Measurements from ENCODE around the gene SOX9. TPM values are rescaled to one million over a fixed set of nuclear protein-coding genes. Genes with fewer than 3 reads are reported as not detected.
"Not testable (repeated sequence)": the region's sequence is repeated elsewhere in the genome, so short reads cannot be mapped to it uniquely, and the experiment has no call there.

The SOX9 gene
- total and polyA plus RNA-seq, 2 experiments from 2014 or later: 36.9 to 87.3 TPM

DNA sequence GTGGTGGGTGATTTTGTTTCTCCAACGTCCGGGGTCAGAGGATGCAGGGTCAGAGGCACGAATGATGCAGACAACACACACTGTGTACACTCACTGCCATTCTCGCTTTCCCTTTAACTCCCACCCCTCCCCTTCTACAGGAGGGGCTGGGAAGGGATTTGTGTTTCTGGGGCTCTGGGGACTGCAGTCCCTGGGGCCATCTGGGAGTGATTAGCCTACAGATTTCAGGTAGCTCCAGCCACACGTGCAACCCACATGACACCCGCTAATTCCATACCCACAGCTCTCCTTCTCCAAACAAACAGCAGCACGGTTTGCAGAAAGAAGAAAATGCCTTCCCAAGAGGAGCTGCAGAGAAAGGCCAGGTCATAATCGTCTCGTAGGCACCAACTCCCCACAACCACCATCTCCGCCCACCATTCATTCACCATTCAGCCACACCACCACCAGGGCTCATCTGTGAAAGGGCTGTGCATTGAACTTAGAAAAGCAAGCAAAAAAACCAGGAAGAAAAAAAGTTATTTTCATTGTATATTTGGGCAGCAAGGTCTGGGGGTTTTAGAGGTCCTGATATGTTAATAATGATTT, 9.4 kb upstream of the SOX9 start:
- 45% methylated on average over 10 of the region's 10 CpGs for WGBS (ENCODE audit: low lambda C conversion rate, missing lambda C conversion rate)
- Histone ChIP-seq H3K9me3 (ENCODE audit: low read depth) (no peaks in the 10 kb centered on the region), H4K20me1 (ENCODE audit: insufficient read depth, poor library complexity, severe bottlenecking) (no peaks in the 10 kb centered on the region), H3K4me2 (peak overlapping the region; percentile 10), H3K9me2 (replicated peaks; ENCODE audit: insufficient read depth) (no peaks in the 10 kb centered on the region), H3K27ac (no peak overlapping the region), H2AFZ (no peak overlapping the region), H3K27me3 (peaks cover 30% of the 10 kb centered on the region), H3K36me3 (replicated peaks; ENCODE audit: insufficient read depth, low read depth) (no peaks in the 10 kb centered on the region), H3K79me2 (no peaks in the 10 kb centered on the region), H3K4me3 (no peak overlapping the region), H3K4me1 (ENCODE audit: insufficient read depth) (peaks cover 7% of the 10 kb centered on the region)
- no peak for TF ChIP-seq EZH2phosphoT487 (IDR thresholded peaks at IDR 0.05; ENCODE audit: low read depth, severe bottlenecking, unreplicated experiment)
- DNase-seq (ENCODE audit: low spot score): no peak

DNA sequence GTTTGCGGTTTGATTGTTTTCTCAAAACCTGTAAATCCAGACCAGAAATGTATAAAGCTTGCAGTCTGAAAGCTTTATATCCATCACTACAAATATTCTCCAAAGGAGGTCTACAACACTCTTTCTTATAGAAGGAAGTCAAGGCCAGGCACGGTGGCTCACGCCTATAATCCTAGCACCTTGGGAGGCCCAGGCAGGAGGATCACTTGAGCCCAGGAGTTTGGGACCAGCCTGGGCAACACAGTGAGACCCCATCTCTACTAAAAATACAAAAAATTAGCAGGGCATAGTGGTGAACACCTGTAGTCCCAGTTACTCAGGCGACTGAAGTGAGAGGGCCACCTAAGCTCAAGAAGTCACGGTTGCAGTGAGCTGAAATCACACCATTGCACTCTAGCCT, 8.9 kb upstream of the SOX9 start:
- not testable (repeated sequence) for H3K9me3 ChIP-seq (ENCODE audit: low read depth); H3K4me3 ChIP-seq; H3K36me3 ChIP-seq (replicated peaks; ENCODE audit: insufficient read depth, low read depth); H3K9me2 ChIP-seq (replicated peaks; ENCODE audit: insufficient read depth); H3K27ac ChIP-seq; H4K20me1 ChIP-seq (ENCODE audit: insufficient read depth, poor library complexity, severe bottlenecking); DNase-seq (ENCODE audit: low spot score); H2AFZ ChIP-seq; H3K4me2 ChIP-seq; H3K79me2 ChIP-seq
- 81% methylated on average over 5 of the region's 5 CpGs for WGBS (ENCODE audit: low lambda C conversion rate, missing lambda C conversion rate)
- Histone ChIP-seq H3K4me1 (ENCODE audit: insufficient read depth) (peaks cover 12% of the 10 kb centered on the region), H3K27me3 (peaks cover 35% of the 10 kb centered on the region)

DNA sequence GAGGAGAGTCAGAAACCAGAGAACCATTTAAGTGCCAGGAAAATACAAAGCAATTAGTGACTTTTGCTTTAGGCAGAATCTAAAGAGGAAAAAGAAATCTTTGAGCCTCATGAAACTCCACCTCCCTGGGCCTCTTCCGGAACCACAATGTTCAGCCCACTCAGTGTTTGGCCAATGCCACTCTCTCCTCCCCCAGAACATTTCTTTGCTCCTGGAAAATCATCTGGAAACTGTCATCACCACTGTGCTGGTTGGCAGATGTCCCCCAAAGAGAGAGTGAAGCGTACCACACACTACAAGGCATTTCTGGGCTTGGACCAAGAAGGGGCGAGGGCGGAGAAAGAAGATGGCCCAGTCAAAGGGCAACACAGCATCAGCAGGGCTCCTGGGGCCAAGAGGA, 7.1 kb upstream of the SOX9 start:
- H4K20me1 ChIP-seq (ENCODE audit: insufficient read depth, poor library complexity, severe bottlenecking): no peaks in the 10 kb centered on the region
- no peaks in the 10 kb centered on the region for H3K9me3 ChIP-seq (ENCODE audit: low read depth)
- H3K4me1 ChIP-seq (ENCODE audit: insufficient read depth): peaks cover 24% of the 10 kb centered on the region
- H3K27me3 ChIP-seq: peaks cover 43% of the 10 kb centered on the region
- no peaks in the 10 kb centered on the region for H3K79me2 ChIP-seq
- no peaks in the 10 kb centered on the region for H3K36me3 ChIP-seq (replicated peaks; ENCODE audit: insufficient read depth, low read depth)
- no peak for DNase-seq (ENCODE audit: low spot score)
- TF ChIP-seq EZH2phosphoT487 (IDR thresholded peaks at IDR 0.05; ENCODE audit: low read depth, severe bottlenecking, unreplicated experiment) (no peak), EZH2 (IDR thresholded peaks at IDR 0.05; ENCODE audit: borderline replicate concordance) (no peak)
- TF ChIP-seq, protein P1, sequence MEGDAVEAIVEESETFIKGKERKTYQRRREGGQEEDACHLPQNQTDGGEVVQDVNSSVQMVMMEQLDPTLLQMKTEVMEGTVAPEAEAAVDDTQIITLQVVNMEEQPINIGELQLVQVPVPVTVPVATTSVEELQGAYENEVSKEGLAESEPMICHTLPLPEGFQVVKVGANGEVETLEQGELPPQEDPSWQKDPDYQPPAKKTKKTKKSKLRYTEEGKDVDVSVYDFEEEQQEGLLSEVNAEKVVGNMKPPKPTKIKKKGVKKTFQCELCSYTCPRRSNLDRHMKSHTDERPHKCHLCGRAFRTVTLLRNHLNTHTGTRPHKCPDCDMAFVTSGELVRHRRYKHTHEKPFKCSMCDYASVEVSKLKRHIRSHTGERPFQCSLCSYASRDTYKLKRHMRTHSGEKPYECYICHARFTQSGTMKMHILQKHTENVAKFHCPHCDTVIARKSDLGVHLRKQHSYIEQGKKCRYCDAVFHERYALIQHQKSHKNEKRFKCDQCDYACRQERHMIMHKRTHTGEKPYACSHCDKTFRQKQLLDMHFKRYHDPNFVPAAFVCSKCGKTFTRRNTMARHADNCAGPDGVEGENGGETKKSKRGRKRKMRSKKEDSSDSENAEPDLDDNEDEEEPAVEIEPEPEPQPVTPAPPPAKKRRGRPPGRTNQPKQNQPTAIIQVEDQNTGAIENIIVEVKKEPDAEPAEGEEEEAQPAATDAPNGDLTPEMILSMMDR (IDR thresholded peaks at IDR 0.05; ENCODE audit: poor library complexity): no peak
- no peak overlapping the region for H3K27ac ChIP-seq
- H3K4me3 ChIP-seq: no peak overlapping the region
- no peak overlapping the region for H2AFZ ChIP-seq
- no peak overlapping the region for H3K4me2 ChIP-seq
- WGBS (ENCODE audit: low lambda C conversion rate, missing lambda C conversion rate): 57% methylated on average over 4 of the region's 4 CpGs
- H3K9me2 ChIP-seq (replicated peaks; ENCODE audit: insufficient read depth): no peaks in the 10 kb centered on the region

DNA sequence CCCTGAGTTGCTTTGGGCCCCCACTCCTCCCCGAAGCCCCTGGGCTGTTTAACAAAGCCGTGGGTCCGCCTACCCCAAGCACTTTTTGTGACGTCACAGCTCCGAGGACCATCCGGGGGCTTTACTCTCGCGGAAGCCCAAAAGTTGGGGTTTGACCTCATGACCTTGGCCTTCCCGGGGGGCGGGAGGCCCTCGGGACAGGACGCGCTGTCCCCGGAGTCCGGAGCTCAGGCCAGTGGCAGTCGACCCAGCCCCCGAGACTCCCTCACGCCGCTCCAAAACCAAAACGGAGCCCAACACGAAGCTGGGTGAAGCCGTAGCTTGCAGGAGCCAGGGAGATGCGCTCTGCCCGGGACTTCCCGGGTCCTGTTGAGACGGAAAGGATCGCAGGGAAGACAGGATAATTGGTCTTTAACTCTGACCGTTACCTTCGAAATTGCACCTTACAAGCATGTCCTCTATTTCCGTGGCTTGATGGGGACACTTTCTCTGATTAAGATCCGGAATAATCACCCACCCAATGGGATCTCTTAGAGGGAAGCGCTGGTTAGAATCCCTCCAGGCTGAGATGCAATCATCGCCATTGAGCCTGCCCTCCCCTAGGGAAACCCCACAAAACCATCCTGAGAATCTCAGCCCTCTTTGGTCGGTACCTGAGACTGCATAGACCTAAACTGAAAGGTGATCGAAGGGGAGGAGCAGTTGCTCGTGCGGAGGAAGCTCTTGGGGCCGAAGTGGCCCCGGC, 4.9 kb upstream of the SOX9 start:
- H2AFZ ChIP-seq: no peak overlapping the region
- H4K20me1 ChIP-seq (ENCODE audit: insufficient read depth, poor library complexity, severe bottlenecking): no peaks in the 10 kb centered on the region
- no peaks in the 10 kb centered on the region for H3K36me3 ChIP-seq (replicated peaks; ENCODE audit: insufficient read depth, low read depth)
- TF ChIP-seq, protein P1 (IDR thresholded peaks at IDR 0.05; ENCODE audit: poor library complexity): no peak
- no peak for TF ChIP-seq EZH2phosphoT487 (IDR thresholded peaks at IDR 0.05; ENCODE audit: low read depth, severe bottlenecking, unreplicated experiment)
- no peak for TF ChIP-seq EZH2 (IDR thresholded peaks at IDR 0.05; ENCODE audit: borderline replicate concordance)
- DNase-seq (ENCODE audit: low spot score): no peak
- H3K4me1 ChIP-seq (ENCODE audit: insufficient read depth): peaks cover 34% of the 10 kb centered on the region
- H3K4me3 ChIP-seq: no peak overlapping the region
- no peaks in the 10 kb centered on the region for H3K79me2 ChIP-seq
- H3K9me3 ChIP-seq (ENCODE audit: low read depth): no peaks in the 10 kb centered on the region
- peak overlapping the region; percentile 94 for H3K4me2 ChIP-seq
- no peak overlapping the region for H3K27ac ChIP-seq
- no peaks in the 10 kb centered on the region for H3K9me2 ChIP-seq (replicated peaks; ENCODE audit: insufficient read depth)
- 12% methylated on average over 36 of the region's 39 CpGs for WGBS (ENCODE audit: low lambda C conversion rate, missing lambda C conversion rate)
- H3K27me3 ChIP-seq: peaks cover 54% of the 10 kb centered on the region

Measured in hepatocyte (in vitro differentiated cells).